Measurements from ENCODE around the gene EBF3.

EBF3 gene

GRCh38 chr10:129968020-129968852, 4.2 kb upstream of the EBF3 start:
- ChIA-PET POLR2A (no interaction called here), CTCF (no interaction called here)
- TF ChIP-seq, protein P1, sequence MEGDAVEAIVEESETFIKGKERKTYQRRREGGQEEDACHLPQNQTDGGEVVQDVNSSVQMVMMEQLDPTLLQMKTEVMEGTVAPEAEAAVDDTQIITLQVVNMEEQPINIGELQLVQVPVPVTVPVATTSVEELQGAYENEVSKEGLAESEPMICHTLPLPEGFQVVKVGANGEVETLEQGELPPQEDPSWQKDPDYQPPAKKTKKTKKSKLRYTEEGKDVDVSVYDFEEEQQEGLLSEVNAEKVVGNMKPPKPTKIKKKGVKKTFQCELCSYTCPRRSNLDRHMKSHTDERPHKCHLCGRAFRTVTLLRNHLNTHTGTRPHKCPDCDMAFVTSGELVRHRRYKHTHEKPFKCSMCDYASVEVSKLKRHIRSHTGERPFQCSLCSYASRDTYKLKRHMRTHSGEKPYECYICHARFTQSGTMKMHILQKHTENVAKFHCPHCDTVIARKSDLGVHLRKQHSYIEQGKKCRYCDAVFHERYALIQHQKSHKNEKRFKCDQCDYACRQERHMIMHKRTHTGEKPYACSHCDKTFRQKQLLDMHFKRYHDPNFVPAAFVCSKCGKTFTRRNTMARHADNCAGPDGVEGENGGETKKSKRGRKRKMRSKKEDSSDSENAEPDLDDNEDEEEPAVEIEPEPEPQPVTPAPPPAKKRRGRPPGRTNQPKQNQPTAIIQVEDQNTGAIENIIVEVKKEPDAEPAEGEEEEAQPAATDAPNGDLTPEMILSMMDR (IDR thresholded peaks at IDR 0.05; ENCODE audit: control extremely low read depth, extremely low read depth, low read depth, missing control alignments), result no peak
- DNase-seq (ENCODE audit: extremely low spot score), result no peak

GRCh38 chr10:129967579-129968019, 3.5 kb upstream of the EBF3 start:
- DNase-seq (ENCODE audit: extremely low spot score), result no peak
- POLR2A ChIA-PET, result no interaction called here
- CTCF ChIA-PET, result no interaction called here
- TF ChIP-seq, protein P1 (IDR thresholded peaks at IDR 0.05; ENCODE audit: control extremely low read depth, extremely low read depth, low read depth, missing control alignments), result no peak

- ChIA-PET POLR2A (no interaction called here), CTCF (no interaction called here)
- no peak for DNase-seq (ENCODE audit: extremely low spot score)
- TF ChIP-seq, protein P1 (IDR thresholded peaks at IDR 0.05; ENCODE audit: control extremely low read depth, extremely low read depth, low read depth, missing control alignments), result no peak
These were observed 3.0 kb upstream of the EBF3 start for GRCh38 chr10:129966889-129967578.

DNA sequence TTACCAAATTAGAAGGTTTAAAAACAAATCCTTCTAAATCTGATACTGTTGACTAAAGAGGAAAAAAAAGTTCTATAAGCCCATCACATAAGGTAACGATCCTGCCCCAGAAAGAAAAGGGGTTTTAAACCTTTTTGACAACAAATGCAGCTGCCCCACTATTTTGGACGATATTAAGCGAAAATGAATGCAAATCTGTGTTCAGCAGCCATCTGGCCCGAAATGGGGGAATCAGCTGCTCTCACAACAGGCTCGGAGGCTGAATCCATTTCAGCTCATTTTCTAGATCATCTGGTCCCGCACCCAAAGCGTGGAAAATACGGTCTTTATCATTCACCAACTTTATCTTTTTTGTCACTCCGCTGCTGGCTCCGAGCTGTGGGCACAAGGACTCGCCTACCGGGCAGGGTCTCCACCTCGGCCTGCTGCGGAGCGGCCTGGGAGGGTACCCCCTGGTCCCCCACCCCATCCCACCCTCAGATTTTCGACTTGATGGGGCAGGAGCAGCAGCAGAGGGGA, 2.4 kb upstream of the EBF3 start:
- POLR2A ChIA-PET, result no interaction called here
- DNase-seq (ENCODE audit: extremely low spot score), result no peak
- TF ChIP-seq, protein P1 (IDR thresholded peaks at IDR 0.05; ENCODE audit: control extremely low read depth, extremely low read depth, low read depth, missing control alignments), result no peak
- CTCF ChIA-PET, result no interaction called here

DNA sequence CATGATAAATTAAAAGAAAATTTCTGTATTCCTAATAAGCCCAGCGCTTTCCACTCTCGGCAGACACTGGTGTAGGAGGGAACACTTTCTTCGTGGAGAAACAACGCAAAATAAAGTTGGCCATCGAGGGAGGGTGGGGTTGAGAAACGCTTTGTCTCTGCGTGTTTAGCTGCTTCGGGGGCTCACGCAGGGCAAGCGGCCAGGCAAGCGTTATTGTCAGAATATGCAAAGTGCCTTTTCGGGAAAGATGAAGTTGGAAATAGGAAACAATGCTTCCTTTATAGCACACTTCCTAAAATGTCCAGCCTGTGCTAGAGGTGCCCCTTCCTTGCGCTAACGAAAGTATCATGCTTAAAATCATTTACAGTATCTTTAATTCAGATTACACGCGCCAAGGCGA, 1.9 kb upstream of the EBF3 start:
- CTCF ChIA-PET, result no interaction called here
- POLR2A ChIA-PET, result no interaction called here
- DNase-seq (ENCODE audit: extremely low spot score), result no peak
- TF ChIP-seq, protein P1 (IDR thresholded peaks at IDR 0.05; ENCODE audit: control extremely low read depth, extremely low read depth, low read depth, missing control alignments), result no peak

- ChIA-PET POLR2A (no interaction called here), CTCF (no interaction called here)
- DNase-seq (ENCODE audit: extremely low spot score), result no peak
- TF ChIP-seq, protein P1 (IDR thresholded peaks at IDR 0.05; ENCODE audit: control extremely low read depth, extremely low read depth, low read depth, missing control alignments), result no peak
These were observed 1.3 kb upstream of the EBF3 start for GRCh38 chr10:129965425-129965808.
